Measurements from ENCODE around the gene KIFC3. TPM values are rescaled to one million over a fixed set of nuclear protein-coding genes. Genes with fewer than 3 reads are reported as not detected.
"Not testable (repeated sequence)": the region's sequence is repeated elsewhere in the genome, so short reads cannot be mapped to it uniquely, and the experiment has no call there.

KIFC3 gene
- total RNA-seq, 1 donor from 2014 or later, result 39.3 TPM

DNA sequence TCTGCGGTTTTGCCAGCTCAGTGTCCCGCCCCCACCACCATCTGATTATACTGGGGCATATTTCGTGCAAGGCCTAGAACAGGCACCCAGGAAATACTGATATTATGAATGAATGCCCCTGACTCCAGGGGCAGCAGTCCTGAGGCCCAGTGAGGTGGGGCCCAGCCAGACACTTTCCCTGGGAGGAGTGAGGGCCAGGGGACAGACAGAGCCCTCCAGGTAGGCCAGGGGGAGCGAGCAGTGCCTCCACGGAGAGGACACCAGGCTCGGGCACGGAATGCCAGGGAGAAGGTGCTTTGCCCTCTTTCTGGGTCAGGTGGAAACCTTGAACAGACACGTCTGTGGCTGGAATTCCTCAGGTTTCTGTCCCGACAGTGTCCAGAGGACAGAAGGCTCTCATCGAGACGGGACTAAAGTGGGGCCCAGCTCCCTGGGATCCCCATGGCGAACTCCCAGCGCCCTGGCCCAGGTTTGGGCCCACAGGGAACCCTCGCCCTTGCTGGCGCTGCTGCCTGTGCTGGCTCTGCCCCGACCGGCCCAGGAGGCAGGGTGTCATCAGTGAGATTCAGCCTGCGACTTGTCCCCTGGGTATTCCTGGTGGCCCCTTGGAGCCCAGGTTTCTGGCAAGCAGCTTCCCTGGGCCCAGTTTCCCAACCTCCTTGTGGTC lies 62.4 kb downstream of the KIFC3 start:
- no peak for DNase-seq (ENCODE audit: low spot score)

DNA sequence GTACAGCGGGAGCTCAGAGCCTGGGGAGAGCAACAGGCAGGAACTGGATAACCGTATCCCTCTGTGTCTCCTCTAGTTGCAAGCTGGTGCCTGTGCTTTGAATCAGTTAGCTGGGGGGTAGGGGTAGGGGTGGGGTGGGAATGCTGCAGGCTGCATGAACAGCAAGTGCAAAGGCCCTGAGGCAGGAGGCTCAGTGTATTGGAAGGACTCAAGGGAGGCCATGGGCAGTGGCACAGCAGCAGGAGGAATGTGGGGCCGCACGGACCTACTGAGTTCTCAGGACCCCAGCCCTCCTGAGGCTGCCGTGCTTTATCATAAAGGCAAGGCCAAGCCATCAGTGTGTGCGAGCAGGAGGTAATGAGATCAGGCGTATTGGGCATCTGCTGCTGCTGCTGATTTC lies 63.4 kb downstream of the KIFC3 start:
- DNase-seq (ENCODE audit: low spot score), result no peak

DNA sequence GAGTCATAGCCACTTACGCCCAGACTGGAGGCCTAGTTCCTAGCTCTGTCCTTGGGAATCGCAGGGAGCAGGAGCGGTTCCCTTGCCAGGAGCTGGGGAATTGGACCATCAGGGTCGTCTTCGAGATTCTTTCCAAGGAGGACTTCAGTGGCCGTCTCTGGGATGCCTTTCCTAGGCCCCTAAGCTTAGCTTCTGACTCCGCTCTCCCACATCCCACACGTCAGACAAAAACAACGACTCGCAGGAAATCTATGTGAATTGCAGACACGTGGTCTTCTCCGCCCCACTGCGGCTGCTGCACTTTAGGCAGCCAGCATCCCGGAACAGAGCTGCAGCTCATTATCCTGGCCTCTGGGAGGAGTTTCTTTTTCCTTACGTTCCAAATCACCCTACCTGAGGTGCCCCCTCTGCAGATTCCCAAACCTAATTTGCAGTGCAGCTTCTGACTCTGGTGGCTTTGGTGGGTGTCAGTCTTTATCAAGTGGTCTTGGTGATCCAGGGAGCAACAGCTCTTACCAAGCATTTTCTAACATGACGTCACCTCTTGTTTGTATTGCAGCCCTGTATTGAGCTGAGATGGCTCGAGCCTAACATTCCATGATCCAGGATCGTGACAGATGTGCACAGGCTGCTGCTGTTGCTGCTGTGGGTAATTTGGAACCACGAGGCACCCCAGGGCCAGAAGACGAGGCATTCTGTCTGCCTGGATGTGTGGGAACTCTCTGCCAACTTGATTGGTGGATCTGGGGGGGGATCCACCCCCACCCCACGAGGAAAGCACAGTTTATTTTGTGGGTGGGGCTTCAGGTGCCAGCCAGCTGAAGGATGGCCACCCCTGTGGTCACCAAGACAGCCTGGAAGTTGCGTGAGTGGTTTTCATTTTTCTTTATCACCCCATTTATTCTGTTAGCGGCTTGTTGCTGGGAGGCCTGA lies 65.6 kb downstream of the KIFC3 start:
- peak; percentile 48 for DNase-seq (ENCODE audit: low spot score)

DNA sequence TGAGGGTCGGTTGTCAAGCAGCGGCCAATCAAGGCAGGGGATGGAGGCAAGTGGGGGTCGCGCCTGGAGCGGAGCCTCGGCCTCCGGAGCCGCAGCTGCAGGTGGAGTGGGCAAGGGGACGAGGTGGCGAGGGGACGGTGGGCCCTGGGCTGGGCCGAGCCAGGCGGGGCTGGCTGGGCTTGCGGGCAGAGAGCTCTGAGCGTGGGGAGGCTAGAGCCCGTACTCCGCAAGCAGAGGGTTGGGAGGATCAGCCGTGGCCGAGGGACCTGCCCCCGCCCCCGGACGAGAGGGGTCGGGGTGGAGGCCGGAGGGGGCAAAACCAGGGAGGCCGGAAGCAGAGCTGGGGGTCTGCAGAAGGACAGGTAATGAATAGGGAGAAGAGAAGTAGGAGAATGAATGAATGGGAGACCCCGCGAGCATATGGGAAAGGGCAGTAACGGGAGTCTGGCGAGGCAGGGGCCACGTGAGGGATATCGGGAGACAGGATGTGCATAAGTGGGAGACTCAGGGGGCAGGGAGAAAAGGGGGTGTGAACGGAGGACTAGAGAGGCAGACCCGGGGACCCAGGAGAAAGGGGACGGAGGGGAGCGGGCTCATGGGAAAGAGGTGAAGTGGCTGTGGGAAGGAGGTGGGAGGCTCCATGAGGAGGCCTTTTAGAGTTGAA lies 66.4 kb downstream of the KIFC3 start, which contains the start of gene KATNB1:
Gene KATNB1, plus strand, starts transcription at position 16 of the 664 bp plus-strand sequence. CDS start 1,474 bp downstream, outside the sequence.
- DNase-seq (ENCODE audit: low spot score), result no peak

DNA sequence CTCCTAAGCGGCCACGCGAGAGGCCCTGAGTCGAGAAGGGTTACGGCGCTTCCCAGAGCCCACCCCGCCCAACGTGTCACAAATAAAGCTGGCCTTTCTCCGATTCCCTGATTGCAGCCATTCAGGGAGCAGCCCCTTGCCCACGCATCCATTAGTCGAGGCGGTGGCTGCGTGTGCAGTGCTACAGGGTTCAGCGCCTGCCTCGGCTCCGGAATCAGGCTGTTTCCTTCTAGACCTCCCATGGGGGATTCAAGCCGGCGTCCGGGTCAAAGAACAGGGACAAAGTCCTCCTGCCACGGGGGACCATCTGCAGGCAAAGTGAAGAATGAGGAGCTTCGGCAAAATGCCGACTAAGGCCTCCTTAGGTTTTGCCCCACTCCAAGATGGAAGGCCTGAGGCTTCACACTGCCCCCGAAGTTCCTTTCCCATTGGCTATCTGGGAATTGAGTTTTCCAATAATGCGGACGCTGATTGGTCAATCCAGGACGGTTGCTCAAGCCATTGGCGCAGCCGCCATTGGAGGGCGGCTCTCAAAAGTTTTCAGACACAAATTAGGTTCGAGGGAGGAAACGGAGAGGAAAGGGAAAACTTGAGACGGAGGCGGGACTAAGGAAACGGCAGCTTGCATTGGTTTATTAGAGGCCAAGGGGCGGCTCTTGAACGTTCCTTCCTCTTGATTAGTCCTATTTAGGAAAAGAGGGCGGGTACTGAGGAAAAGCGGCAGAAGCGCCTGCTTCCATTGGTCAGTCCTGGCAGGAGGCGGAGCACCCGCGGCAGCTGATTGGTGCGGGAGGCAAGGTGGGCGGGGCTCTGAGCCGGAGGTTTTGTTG lies 67.2 kb downstream of the KIFC3 start:
- peak; percentile 99 for DNase-seq (ENCODE audit: low spot score)

DNA sequence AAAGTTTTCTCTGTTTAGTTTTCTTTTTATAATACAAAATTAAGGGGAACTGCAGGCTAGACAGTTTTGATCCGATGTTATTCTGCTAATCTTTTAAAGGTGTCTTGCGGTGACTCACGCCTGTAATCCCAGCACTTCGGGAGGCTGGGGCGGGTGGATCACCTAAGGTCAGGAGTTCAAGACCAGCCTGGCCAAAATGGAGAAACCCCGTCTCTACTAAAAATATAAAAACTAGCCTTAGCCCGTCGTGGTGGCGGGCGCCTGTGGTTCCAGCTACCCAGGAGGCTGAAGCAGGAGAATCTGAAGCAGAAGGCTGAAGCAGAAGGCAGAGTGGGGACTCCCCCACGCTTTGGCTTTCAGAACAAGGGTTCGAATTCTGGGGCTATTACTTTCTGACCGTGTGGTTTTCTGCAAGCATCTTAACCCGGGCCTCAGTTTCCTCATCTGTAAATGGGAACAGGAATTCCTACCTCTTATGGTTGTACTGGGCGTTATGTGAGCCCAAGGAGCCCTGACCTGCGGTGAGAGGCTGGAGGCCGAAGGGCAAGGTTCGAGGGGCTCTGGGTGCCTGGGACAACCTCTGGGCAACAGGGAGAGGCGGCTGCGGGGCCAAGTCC lies 67.9 kb downstream of the KIFC3 start:
- no peak for DNase-seq (ENCODE audit: low spot score)

DNA sequence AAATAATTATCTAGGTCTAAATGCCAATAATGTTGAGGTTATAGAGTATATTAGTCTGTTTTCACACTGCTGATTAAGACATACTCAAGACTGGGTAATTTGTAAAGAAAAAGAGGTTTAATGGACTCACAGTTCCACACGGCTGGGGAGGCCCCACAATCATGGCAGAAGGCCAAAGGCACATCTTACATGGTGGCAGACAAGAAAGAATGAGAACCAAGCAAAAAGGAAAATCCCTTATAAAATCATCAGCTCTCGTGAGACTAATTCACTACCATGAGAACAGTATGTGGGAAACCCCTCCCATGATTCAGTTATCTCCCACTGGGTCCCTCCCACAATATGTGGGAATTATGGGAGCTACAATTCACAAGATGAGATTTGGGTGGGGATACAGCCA lies 69.6 kb downstream of the KIFC3 start:
- no peak for DNase-seq (ENCODE audit: low spot score)

DNA sequence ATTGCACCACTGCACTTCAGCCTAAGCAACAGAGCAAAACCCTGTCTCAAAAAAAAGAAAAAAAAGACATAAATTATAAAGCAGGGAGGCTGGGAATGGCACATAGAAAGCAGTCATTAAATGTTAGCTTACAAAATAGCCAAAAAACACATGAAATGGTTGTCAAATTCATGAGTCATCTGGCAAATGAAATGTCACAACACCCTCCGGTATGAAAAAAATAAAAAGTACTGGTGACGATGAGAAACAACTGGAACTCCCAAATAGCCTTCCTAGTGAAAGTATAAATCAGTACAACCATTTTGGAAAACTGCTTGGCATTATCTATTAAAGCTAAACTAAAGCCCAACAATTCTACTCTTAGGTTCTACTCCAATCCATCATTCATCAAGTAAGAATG lies 70.3 kb downstream of the KIFC3 start:
- DNase-seq (ENCODE audit: low spot score), result no peak

DNA sequence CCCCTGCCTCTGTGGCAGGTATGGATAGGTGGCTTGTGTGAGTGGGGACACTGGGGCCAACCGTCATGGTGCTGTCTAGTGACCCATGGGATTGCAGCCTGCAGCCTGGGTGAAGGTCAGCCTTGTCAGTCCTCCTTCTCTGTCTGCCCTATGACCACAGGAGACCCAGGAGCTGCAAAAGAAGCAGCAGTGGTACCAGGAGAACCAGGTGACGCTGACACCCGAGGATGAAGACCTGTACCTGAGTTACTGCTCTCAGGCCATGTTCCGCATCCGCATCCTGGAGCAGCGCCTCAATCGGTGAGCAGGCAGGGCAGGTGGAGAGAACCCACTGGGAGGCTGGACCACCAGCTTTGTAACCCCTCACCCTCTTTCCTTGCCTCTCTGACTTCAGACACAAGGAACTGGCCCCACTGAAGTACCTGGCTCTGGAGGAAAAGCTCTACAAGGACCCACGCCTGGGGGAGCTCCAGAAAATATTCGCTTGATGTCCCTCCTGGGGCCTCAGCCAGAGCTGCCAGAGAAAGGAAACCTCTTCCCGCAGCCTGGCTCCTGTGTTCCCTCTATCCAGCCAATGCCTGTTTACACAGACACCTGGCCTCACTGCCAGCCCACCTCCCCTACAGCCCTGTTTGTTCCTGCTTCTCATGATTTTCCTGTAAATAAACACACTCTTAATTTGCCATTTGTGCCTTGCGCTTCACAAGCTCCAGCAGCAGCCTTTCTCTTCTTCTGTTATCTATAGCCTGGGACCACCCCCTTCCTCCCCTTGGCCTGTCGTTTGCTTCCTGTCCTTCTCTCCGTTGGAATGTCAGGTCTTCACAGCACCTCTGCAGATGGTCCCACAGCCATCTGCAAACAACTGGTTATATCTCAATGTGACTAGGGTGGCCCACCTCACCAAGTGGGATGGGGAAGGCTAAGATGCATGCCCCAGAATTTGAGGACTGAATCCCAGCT lies 71.2 kb downstream of the KIFC3 start:
- DNase-seq (ENCODE audit: low spot score), result no peak

DNA sequence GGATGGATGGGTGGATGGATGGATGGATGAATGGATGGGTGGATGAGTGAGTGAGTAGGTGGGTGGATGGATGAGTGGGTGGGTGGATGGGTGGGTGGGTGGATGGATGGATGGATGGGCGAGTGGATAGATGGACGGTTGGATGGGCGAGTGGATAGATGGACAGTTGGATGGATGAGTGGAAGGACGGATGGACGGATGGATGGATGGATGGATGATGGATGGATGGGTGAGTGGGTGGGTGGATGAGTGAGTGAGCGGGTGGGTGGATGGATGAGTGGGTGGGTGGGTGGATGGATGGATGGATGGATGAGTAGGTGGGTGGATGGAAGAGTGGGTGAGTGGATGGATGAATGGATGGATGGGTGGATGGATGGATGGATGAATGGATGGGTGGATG lies 72.4 kb downstream of the KIFC3 start:
- DNase-seq (ENCODE audit: low spot score), result not testable (repeated sequence)

DNA sequence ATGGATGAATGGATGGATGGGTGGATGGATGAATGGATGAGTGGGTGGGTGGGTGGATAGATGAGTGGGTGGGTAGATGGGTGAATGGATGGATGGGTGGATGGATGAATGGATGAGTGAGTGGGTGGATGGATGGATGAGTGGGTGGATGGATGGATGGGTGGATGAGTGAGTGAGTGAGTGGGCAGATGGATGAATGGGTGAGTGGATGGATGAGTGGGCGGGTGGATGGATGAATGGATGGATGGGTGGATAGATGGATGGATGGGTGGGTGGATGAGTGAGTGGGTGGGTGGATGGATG lies 73.2 kb downstream of the KIFC3 start:
- DNase-seq (ENCODE audit: low spot score), result no peak

DNA sequence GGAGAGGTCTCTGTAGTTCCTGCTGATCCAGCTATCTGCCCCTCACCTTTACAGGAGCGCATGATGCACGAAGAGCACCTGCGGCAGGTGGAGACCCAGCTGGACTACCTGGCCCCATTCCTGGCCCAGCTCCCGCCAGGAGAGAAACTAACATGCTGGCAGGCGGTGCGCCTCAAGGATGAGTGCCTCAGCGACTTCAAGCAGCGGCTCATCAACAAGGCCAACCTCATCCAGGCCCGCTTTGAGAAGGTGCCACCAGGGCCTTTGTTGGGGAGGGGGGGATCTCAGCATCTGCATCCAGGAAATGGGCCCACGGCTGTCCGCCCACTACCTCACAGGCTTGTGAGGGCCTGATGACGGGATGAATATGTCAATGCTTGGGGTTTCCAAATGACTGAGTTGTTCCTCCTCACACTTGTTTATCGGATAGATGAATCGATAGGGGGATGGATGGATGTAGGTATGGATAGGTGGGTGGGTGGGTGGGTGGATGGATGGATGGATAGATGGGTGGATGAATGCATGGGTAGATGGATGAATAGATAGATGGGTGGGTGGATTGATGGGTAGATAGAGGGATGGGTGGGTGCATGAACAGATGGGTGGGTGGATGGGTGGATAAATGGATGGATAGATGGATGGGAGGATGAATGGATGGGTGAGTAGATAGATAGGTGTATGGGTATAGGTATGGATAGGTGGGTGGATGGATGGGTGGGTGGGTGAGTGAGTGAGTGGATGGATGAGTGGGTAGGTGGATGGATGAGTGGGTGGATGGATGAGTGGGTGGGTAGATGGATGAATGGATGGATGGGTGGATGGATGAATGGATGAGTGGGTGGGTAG lies 73.7 kb downstream of the KIFC3 start:
- DNase-seq (ENCODE audit: low spot score), result no peak

DNA sequence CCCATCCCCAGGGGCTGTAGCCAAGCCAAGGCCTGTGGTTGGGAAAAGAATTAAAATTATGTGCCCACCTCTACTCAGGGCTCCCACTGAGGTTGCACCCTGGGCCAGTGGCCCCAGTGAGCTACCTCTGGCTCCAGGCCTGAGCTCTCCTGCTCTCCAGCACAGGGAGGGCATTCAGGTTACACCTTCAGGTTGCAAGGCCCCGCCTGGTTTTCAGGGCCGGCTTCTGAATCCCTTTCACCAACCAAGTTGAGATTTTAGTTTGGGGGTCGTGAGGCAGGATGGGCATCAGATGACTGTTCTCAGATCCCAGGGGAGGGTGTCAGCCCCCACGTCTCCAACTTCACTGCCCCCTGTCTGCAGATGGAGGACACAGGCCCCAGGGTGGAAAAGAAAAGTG lies 74.7 kb downstream of the KIFC3 start:
- no peak for DNase-seq (ENCODE audit: low spot score)

DNA sequence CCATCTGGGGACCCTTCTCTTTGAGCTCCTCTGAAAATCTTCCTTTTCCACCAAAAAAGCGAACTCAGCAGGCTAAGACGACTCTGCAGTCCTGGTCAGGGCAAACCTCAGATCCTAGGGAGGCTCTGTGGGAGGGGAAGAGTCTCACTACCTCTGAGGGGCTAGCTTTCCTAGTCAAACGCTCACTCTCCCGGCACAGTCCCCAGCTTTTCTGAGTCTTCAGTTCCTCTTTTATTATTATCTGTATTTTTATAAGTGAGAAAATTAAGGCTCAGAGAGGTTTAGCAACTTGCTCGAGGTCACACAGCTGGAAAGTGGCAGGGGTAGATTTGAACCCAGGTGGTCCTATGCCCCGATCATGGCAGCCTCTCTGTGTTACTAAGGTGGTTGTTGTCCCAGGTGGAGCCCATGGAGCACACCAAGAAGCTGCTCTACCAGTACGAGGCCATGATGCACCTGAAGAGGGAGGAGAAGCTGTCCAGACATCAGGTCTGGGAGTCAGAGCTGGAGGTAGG lies 75.8 kb downstream of the KIFC3 start:
- DNase-seq (ENCODE audit: low spot score), result no peak

DNA sequence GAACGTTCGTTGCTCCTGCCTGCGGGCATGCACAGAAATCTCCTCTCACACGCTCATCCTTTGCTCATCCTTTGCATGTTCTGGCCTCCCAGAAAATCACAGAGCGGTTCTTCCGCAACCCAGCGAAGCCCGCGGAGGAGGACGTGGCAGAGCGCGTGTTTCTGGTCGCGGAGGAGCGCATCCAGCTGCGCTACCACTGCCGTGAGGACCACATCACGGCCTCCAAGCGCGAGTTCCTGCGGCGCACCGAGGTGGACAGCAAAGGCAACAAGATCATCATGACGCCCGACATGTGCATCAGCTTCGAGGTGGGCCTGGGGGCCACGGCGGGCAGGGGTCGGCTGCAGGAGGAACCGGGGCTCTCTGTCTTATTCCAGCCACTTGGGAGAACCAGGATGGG lies 76.3 kb downstream of the KIFC3 start:
- DNase-seq (ENCODE audit: low spot score), result no peak

DNA sequence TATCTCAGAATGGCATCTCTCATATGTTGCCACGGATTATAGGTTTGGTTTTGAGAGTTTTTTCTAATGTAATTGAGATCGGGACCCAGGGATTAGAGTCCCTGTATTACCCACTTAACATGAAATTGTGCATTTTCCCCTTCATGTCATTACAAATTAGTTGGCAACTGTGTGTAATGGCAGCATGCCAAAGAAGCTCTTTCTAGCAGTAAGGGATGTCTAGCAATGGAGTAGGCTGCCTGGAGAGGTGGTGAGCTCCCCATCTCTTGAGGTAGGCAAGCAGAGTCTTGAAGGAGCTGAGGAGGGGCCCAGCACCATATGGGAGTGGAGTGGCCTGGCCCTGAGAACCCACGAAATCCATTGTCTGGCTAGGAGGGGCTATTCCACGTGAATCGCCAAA lies 76.7 kb downstream of the KIFC3 start:
- no peak for DNase-seq (ENCODE audit: low spot score)

DNA sequence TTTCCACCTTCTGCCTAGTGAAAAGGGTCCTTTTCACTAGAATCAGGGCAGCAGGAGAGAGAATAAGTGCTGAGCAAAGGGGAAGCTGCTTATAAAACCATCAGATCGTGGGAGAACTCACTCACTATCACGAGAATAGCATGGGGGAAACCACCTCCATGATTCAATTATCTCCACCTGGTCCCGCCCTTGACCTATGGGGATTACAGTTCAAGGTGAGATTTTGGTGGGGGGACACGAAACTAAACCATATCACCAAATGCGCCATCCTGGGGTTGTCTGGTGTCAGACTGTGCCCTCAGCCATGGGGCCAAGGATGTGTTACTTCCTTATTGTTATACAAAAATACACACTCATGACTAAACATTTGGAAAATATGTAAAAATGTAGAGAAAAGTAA lies 77.1 kb downstream of the KIFC3 start:
- no peak for DNase-seq (ENCODE audit: low spot score)

DNA sequence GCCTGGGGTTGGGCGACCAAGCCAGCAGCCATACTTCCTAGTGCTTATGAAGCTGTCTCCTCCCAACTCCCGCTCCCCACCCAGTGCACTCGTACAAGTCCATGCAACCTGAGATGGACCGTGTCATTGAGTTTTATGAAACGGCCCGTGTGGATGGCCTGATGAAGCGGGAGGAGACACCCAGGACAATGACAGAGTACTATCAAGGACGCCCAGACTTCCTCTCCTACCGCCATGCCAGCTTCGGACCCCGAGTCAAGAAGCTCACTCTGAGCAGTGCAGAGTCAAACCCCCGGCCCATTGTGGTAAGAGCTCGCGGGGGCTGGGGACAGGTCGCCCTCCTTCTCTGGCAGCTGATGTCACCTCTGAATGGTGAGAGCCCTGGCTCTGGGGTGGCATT lies 77.8 kb downstream of the KIFC3 start:
- DNase-seq (ENCODE audit: low spot score), result no peak

DNA sequence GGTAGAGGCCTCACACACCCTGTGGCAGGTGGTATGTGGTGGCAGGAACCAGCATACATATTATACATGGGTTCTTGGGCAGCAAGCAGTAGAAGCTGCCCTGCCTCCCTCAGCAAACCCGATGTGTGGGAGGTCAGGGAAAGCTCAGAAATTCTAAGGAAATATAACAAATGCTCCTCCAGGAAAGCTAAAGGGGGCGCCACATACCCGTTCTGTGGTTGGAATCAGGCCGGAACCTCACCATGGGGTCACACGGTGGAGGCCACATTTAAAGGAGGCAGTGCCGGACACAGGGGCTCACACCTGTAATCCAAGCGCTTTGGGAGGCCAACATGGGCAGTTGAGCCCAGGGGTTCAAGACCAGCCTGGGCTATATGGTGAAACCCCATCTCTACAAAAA lies 79.1 kb downstream of the KIFC3 start:
- DNase-seq (ENCODE audit: low spot score), result no peak

Data from mucosa of gallbladder (tissue), 1 donor.